GM18498 (cell line): ENCODE results near the gene SMPD3.

Experiments used
- ATAC-seq: cut with Tn5 transposase; IDR thresholded peaks from one replicate; pipeline ENCODE4 v1.9.1; 2021; ENCODE audit warnings: mild to moderate bottlenecking, moderate library complexity; ENCODE audit not compliant: unreplicated experiment

The SMPD3 gene

GRCh38 chr16:68385371-68385770 is 62.9 kb downstream of the SMPD3 start:
- no peak for ATAC-seq

- ATAC-seq, result peak; percentile 54
These were observed 63.8 kb downstream of the SMPD3 start for GRCh38 chr16:68384288-68385161.

DNA sequence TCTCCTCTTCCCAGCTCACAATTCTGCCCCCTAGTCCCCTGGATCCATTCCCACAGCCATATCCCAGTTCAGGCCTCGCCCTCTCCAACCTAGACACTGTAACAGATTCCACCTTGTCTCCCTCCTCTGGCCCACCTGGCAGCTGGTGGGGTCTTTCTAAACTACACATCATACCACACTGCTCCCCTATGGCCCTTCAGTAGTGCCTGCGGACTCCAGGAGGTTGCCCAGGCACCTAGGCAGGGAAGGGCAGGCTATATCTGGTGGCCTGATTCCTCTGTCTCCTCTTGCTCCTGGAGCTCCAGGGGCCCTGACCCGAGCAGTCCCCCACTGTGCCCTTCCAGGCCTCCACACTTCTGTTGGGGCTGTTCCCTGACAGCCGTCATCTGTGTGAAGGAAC is 64.5 kb downstream of the SMPD3 start:
- ATAC-seq, result no peak

DNA sequence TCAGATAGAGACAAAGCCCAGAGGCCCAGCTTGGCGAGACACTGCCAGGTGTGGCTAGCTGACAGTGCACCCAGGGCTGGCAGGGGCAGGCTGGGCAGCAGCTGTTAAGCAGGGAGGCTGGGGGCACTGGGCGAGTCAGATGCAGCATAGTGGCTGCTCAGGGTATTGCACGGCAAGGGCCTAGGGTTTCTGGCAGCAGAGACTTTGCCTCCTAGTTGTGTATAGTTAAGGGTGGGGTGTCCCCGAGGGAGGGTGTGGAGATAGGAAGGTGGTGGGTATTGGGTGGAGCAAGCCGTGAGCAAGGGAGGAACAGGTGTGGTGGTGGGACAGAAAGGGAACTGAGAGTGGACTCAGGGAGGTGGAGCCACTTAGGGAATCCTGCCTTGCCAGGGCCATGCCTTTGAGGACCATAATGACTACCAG is 66.0 kb downstream of the SMPD3 start:
- peak; percentile 48 for ATAC-seq

- ATAC-seq, result no peak
These were observed 67.0 kb downstream of the SMPD3 start for GRCh38 chr16:68381363-68381724.

- no peak for ATAC-seq
These were observed 67.5 kb downstream of the SMPD3 start for GRCh38 chr16:68380676-68381362.

GRCh38 chr16:68380348-68380670 is 68.0 kb downstream of the SMPD3 start:
- no peak for ATAC-seq

- ATAC-seq, result no peak
These were observed 68.6 kb downstream of the SMPD3 start for GRCh38 chr16:68379472-68380347.

DNA sequence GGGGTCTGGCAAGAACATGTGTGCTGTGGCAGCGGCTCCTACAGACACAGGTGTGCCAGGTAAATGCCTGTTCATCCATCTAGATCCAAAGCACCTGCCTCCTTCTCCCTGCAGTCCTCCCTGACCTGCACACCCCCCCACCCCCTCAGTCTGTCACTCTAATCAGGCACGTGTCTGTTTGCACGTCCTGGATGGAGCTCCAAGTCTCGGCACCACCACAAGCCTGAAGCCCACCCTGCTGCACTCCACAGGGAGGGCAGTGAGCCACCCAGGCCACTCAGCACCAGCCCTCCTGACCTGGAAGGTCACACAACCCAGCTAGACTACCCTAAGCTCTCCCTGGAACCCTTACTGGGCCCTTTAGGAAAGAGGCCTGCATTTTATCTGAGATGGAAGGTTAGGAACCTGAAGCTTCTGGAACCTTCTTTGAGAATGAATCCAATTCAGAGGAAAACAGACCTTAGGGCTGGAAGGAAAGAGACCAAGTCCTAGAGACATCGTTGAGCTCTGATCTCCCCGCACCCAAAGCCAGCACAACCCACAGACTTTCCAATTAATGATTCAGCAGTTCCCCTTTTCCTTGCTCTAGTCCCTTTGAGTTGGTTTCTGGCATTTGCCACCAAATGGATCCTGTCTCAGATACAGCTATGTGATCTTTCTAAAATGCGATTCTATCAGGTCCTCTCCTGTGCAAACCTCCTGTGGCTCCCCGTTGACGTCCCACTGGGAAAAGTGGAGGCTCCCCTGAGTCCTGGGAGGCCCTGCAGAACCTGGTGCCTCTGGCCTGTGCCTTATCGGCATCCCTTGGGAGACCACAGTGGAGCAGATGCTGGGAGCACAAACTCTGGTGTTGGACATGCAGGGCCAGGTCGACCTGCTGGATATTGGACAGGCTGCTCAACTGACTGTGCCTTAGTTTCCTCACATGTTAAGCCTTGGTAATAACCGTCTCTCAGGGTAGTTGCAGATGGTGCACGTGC is 69.6 kb downstream of the SMPD3 start:
- ATAC-seq, result no peak

DNA sequence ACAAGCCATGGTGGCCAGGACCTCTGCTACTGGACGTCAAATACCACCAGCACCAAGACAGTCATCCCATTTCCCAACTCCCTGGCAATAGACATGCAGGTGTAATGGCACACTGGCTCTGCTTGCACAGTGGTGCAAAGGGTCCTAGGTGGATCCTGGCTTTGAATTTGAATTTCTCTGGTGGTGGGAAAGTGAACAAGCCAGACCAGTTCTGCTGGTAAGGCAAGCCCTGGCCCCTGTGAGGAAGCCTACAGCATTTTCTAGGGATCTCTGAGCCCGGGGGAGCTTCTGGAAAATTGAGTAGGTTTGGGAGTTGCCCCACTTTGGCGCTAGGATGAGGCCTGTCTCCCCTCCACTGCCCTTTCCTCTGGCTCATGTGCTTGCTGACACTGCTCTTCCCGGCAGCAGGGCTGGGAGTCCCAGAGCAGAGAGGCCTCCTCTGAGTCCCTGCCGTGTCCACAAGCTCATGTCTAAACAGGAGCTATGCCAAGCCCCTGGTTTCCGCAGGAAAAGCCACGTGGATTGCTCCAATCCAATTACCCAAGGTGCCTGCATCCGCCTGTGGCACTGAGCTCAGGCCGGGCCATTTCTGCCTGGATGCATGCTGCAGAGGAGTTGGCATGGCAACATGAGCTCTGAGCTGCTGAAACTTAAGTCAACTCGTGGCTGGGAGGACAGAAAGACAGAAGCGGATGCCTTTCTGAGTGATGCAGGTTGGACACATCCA is 70.5 kb downstream of the SMPD3 start:
- no peak for ATAC-seq

- ATAC-seq, result no peak
These were observed 71.1 kb downstream of the SMPD3 start for GRCh38 chr16:68377221-68377620.

DNA sequence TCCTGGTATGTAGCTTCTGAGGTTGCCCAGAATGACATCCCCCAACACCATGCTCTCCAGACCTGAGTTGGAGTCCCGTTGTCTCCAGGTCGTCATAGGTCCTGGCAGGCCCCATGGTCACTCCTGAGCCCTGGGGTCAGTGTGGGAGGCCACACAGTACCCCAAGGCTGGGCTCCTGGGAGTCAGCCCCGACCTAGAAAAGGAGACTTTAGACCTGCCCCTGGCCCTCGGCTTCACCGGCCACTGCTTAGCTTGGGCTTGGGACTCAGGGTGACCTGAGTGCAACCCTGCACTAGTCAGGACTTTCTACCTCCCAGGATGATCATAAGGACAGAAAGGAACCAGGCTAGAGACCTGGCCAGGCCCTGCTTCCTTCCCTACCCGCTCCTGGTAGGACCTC is 71.7 kb downstream of the SMPD3 start:
- ATAC-seq, result no peak

DNA sequence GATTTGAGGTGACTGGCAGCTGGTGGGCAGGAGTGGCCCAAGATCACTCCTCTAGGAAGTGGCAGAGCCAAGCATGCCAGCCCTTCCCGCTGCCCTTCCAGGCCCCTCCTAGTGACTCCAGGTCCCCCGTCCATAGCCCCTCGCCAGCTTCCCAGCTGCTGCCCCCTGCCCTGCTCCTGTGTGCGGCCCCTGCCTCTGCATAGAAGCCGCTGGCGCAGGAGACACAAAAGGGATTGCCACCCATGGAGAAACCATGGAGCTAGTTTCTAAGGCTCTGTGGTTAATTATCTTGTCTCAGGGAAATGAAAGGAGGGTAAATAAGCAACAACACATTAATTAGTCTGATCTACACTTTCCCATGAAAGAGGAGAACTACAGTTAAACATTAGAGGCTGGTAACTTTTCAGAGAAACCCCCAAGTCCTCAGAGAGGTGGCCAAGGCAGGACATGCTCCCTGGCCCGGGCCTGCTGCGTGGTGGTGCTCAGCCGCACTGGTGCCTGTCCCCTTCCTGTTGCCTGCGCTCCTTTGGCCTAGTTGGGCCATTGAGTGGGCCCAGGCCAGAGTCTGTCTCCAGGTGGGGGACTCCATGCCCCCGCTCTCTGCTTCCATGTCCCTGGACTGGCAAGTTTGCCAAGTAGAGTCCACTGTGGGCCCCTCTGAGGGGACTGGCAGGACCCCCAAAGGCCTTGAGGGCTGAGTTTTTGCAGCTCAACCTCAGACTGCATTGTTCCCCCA is 72.3 kb downstream of the SMPD3 start:
- no peak for ATAC-seq

- ATAC-seq, result no peak
These were observed 73.2 kb downstream of the SMPD3 start for GRCh38 chr16:68374961-68375660.

- ATAC-seq, result no peak
These were observed 74.0 kb downstream of the SMPD3 start for GRCh38 chr16:68374246-68374805.

DNA sequence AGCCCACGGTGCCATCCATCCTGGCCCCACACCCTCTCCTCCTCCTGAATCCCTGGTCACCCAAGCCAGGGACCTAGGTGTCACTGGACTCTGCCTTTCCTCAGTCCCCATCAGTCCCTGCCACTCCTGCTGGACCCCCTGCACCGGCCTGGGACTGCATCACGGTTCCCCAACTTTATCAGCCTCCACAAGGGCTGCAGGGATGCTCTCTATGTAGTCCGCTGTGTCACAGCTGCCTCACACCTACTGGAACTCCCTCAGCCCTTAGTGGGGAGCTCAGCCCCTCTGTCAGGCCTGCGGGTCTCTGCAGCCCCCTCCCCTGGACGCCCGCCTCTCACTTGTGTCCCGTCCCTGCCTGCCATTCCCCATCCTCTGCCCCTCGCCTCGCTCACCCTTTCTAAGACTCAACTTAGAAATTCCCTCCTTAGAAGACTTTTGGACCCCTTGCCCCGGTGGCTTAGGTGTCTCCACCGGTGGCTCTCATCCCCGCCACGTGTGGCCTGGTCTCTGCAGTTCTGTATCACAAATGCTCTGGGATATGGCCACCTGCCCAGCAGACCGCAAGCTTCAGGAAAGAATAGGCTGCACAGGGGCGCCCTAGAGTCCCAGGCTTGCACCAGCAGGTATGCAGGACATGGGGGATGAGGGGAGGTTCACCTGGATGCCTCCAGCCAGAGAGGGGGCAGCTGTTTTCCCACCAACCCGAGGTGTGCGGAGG is 74.6 kb downstream of the SMPD3 start:
- ATAC-seq, result no peak

DNA sequence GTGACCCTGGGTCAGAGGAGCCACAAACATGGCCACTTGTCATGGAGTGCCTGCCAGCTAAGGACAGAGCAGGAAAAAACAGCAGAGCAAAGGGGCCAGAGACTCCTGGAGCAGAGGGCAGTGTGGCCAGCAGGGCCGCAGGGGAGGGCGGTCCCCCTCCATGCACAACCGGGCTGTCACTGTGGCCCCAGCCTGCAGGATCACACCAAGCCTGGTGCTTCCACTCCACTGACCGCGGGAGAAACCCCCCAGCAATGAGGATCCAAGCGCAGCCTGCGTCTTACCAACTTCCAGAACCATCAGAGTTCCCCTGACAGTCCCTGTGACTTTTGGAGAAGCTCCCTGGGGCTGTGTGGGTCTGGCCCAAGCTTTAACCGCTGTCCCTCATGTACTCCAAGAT is 75.5 kb downstream of the SMPD3 start:
- no peak for ATAC-seq

- ATAC-seq, result no peak
These were observed 76.0 kb downstream of the SMPD3 start for GRCh38 chr16:68372381-68372720.
